GM12864 (cell line): ENCODE measurements around the gene LCA5.
"Not testable (repeated sequence)": the region's sequence is repeated elsewhere in the genome, so short reads cannot be mapped to it uniquely, and the experiment has no call there.

Experiments
- DNase-seq: peaks from one replicate; pipeline ENCODE4 v3.0.0-alpha.2; 2011; ENCODE audit warnings: low read depth
- H3K4me3 ChIP-seq: 2 replicates; pipeline ENCODE4 v1.5.1; 2011; ENCODE audit warnings: mild to moderate bottlenecking, low read depth, low read length, control low read depth
- TF ChIP-seq, protein P1 (sequence below): IDR thresholded peaks from 2 replicates; pipeline ENCODE4 v1.5.1; 2011; ENCODE audit warnings: low read depth, mild to moderate bottlenecking, moderate library complexity, low read length, control low read depth, inconsistent platforms; ENCODE audit errors: missing control alignments

The LCA5 gene

DNA sequence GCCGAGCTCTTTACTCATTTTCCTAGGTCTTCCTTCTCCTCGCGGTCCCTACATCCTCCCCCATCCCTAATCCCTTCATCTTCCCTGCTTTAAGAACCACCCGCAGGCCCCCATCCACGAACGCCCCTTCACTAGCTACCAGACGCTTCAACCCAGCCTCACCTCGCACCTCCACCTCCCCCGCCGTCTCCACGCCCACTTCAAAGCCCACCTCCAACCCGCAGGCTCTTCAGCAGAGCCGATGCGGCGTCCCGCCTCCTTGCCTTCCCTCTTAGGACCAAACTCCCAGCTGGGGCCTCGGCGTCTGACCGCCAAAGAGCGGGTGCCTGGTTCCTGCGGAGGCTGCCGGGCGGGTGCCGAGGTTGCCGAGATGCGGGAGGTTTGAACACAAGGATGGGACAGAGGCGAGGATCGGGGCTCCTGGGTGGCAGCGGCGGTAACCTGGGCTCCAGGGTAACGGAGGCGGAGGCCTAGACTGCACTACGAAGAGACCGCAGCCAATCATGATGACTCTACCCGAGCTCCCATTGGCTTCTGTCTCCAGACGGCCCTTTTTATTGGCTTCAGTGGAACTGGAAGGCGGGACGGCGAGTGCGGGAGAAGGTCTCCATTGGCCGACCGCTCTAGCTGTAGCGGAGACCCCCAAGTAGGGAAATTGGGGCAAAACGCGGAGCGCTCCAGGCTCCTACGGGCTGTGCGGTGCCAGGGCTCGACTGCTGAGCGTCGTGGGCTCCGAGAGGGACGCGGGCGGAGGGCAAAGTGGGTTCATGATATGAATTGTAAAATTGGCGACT lies at the start of gene LCA5:
LCA5 (minus strand) TSS at position 477 of the 794 bp plus-strand sequence. CDS start 18,536 bp downstream, outside the sequence.
- TF ChIP-seq, protein P1, sequence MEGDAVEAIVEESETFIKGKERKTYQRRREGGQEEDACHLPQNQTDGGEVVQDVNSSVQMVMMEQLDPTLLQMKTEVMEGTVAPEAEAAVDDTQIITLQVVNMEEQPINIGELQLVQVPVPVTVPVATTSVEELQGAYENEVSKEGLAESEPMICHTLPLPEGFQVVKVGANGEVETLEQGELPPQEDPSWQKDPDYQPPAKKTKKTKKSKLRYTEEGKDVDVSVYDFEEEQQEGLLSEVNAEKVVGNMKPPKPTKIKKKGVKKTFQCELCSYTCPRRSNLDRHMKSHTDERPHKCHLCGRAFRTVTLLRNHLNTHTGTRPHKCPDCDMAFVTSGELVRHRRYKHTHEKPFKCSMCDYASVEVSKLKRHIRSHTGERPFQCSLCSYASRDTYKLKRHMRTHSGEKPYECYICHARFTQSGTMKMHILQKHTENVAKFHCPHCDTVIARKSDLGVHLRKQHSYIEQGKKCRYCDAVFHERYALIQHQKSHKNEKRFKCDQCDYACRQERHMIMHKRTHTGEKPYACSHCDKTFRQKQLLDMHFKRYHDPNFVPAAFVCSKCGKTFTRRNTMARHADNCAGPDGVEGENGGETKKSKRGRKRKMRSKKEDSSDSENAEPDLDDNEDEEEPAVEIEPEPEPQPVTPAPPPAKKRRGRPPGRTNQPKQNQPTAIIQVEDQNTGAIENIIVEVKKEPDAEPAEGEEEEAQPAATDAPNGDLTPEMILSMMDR: no peak
- peak within 1 kb of the TSS; percentile 79 for H3K4me3 ChIP-seq
- peak; percentile 91 for DNase-seq

DNA sequence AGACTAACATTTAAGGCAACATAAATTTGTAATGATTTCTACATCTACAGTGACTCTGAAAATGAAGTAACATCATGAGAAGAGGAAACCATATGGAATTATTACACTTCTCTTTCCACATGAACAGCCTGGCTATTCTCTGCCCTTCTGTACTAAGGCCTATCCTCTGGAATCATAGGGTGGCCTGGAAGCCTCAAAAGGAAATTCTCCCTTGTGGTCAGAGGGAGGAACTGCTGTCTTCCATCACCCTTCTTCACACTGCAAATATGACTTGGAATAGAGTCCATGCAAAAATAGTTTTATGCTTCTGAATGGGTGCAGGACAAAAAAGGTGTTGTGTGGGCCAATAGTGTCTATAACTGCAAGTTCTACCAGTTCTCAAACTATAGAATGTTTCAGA lies 49.3 kb upstream of the LCA5 start:
- no peak for DNase-seq

DNA sequence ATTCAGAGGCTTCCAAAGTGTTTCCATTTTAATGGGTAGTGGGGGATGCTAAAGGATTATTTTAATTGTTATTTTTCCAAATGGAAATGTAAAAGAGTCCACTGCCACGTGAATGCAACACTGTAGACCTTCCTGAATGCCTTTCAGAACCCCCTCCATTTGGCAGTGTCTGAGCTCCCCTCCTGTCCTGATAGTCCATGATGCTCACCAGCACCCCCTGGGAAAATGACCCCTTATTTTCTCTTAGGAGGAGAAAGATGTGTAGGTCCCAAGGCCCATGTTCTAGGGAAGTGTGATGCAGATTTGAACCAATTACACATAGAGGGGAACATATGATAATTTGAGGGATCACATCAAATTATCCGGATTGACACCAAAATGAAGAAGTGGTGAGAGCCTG lies 47.1 kb upstream of the LCA5 start:
- DNase-seq: no peak
- TF ChIP-seq, protein P1: no peak
- H3K4me3 ChIP-seq: no peak overlapping the region

More for the DNA sequence above, 49.3 kb upstream of the LCA5 start:
- no peak overlapping the region for H3K4me3 ChIP-seq
- TF ChIP-seq, protein P1: peak; percentile 55

DNA sequence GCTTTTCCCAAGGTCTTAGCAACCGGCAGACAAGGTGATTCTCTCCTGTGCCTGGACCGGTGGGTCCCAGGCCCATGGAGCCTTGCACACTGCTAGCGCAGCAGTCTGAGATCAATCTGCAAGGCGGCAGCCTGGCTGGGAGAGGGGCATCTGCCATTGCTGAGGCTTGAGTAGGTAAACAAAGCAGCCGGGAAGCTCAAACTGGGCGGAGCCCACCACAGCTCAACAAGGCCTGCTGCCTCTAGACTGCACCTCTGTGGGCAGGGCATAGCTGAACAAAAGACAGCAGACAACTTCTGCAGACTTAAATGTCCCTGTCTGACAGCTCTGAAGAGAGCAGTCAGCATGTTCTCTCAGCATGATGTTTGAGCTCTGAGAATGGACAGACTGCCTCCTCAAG lies 40.7 kb upstream of the LCA5 start:
- H3K4me3 ChIP-seq, DNase-seq: not testable (repeated sequence)

DNA sequence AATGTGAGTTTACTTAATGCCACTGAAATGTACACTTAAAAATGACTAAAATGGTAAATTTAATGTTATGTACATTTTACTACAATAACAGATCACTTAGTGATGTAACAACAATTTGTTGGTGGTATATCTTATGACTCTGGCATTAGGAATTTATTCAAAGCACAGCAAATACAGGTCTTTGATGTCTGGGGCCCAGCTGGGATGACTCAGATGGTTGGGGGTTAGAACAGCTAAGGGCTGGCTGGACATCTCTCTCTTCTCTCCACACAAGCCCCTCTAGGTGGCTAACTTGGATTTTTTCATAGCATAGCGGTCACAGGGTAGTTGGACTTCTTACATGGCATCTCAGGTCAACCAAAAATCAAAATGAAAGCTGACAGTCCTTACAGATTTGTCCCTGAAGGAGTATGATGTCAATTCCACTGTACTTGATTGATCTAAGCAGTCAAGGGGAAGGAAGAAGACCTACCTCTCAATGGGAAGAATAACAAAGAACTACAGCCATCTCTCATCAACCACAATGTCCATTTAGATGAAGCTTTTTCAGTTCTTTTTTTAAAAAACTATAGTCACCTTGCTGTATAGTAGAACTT lies 37.5 kb upstream of the LCA5 start:
- no peak overlapping the region for H3K4me3 ChIP-seq
- no peak for DNase-seq
- TF ChIP-seq, protein P1: no peak

DNA sequence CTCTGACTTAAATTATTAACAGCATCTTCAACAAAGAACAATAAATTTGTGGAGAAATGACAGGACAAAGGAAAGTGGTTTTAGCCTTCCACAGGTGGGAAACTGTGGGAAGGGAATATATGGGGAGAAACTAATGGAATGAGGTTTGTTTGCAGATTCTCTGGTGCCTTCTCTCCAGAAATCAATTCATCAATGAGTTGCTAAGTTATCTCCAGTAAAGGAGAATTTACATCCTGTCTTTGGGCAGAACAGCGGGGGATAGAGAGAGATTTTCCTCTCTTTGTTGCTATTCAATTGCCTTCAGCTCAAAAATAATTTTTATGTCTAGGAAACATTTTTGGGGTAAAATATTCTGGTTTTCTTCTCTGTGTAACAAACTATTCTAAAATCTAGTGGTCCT lies 36.9 kb upstream of the LCA5 start:
- TF ChIP-seq, protein P1: no peak

DNA sequence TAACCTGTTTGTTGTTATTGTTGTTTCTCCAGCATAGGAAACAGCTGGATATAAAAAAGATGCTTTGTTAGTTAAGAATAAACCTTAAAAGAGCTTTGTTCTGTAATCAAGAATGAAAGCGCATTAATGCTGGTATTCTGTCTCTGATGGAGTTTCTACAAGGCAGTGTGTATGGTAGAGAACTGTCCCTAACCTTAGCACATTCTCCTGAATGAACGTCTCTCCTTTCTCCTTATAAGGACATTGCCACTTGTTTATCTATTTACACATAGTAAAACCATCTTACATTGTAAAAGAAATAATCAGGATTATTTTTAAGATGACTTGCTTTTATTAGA lies 33.8 kb upstream of the LCA5 start:
- H3K4me3 ChIP-seq: no peak overlapping the region
- DNase-seq: no peak

More for the DNA sequence above, 36.9 kb upstream of the LCA5 start:
- no peak overlapping the region for H3K4me3 ChIP-seq
- no peak for DNase-seq

More for the DNA sequence above, 33.8 kb upstream of the LCA5 start:
- TF ChIP-seq, protein P1: no peak
